Caco-2 (cell line): ENCODE results near the gene TXNRD2. TPM values are rescaled to one million over a fixed set of nuclear protein-coding genes. Genes with fewer than 3 reads are reported as not detected.

Experiments used
- BruUV-seq: library from RNA; stranded (reverse); fragments of 400-500 nt; replicated peaks from 2 replicates; lab custom pipeline; 2021; lab: Mats Ljungman, UMichigan
- CTCF ChIA-PET: fragments of 300-600 bp; sonication (Branson Sonifier 250); formaldehyde crosslinking; loops from one replicate; lab custom pipeline; 2022; ENCODE audit warnings: antibody characterized with exemption; lab: Charles Lee
- POLR2A ChIA-PET: fragments of 300-600 bp; sonication (Branson Sonifier 250); formaldehyde crosslinking; loops from one replicate; lab custom pipeline; 2022; ENCODE audit warnings: antibody characterized with exemption; lab: Charles Lee
- DNase-seq, 2 experiments: peaks; one replicate each; pipeline versions ENCODE4 v3.0.0 to v3.0.0-alpha.2; 2020 to 2022
- H3K27me3 ChIP-seq: replicated peaks from 2 replicates; pipeline ENCODE4 v1.6.0; 2011; ENCODE audit warnings: low read length; ENCODE audit not compliant: control insufficient read depth, insufficient read depth
- H3K36me3 ChIP-seq: 2 replicates; pipeline ENCODE4 v1.5.1; 2011; ENCODE audit warnings: low read length; ENCODE audit not compliant: control insufficient read depth, insufficient read depth
- H3K4me1 ChIP-seq: fragments of 250-450 bp; sonication (Bioruptor Pico); 2 replicates; pipeline ENCODE4 v1.5.1; 2020; ENCODE audit warnings: mild to moderate bottlenecking
- H3K4me3 ChIP-seq: 2 replicates; pipeline ENCODE4 v1.5.1; 2011; ENCODE audit warnings: low read depth, mild to moderate bottlenecking, control low read depth, low read length
- H3K9me3 ChIP-seq: fragments of 250-450 bp; sonication (Bioruptor Pico); 2 replicates; pipeline ENCODE4 v1.5.1; 2020; ENCODE audit warnings: mild to moderate bottlenecking, moderate library complexity
- H3K27ac Mint-ChIP-seq: one replicate; pipeline ENCODE4 v1.8.0; 2022; ENCODE audit warnings: mixed read lengths; ENCODE audit not compliant: unreplicated experiment
- H3K27me3 Mint-ChIP-seq: one replicate; pipeline ENCODE4 v1.8.0; 2022; ENCODE audit warnings: mixed read lengths; ENCODE audit not compliant: insufficient read depth, unreplicated experiment
- H3K36me3 Mint-ChIP-seq: one replicate; pipeline ENCODE4 v1.8.0; 2022; ENCODE audit warnings: mild to moderate bottlenecking, mixed read lengths; ENCODE audit not compliant: insufficient read depth, unreplicated experiment
- H3K4me1 Mint-ChIP-seq: one replicate; pipeline ENCODE4 v1.8.0; 2022; ENCODE audit warnings: low read depth, mixed read lengths; ENCODE audit not compliant: unreplicated experiment
- H3K4me3 Mint-ChIP-seq: one replicate; pipeline ENCODE4 v1.8.0; 2022; ENCODE audit warnings: mild to moderate bottlenecking, moderate library complexity, mixed read lengths; ENCODE audit not compliant: unreplicated experiment
- H3K9me3 Mint-ChIP-seq: one replicate; pipeline ENCODE4 v1.8.0; 2022; ENCODE audit warnings: mixed read lengths; ENCODE audit not compliant: unreplicated experiment
- CTCF ChIP-seq, 2 experiments: fragments of 200-600 bp in 1 of 2; IDR thresholded peaks; 1 replicate in 1 of 2; 2 replicates in 1 of 2; pipeline versions ENCODE4 v1.5.1 to v1.8.0; 2011 to 2022; ENCODE audit warnings: antibody characterized with exemption in 1 of 2, control low read depth in 1 of 2, inconsistent platforms in 1 of 2, low read depth in 1 of 2, low read length in 1 of 2, mild to moderate bottlenecking in 1 of 2, moderate library complexity in 1 of 2; ENCODE audit not compliant: insufficient read depth in 1 of 2, severe bottlenecking in 1 of 2, unreplicated experiment in 1 of 2
- intact Hi-C: fragments of 100-400 bp; cut with micrococcal nuclease; formaldehyde crosslinking; loops from one replicate; pipeline ENCODE4 v1.10.0; 2022; ENCODE audit not compliant: unreplicated experiment
- total RNA-seq: library from RNA; stranded (reverse); gene quantifications from 2 replicates; pipeline ENCODE4 v1.2.3, GENCODE V29; 2022

TXNRD2 gene
- total RNA-seq, 1 experiment from 2014 or later: 44.8 TPM

GRCh38 chr22:19975707-19976035 is 34.1 kb upstream of the TXNRD2 start:
- POLR2A ChIA-PET: no interaction called here
- intact Hi-C loops: no loop called here
- BruUV-seq: no TSS peak
- no peak for TF ChIP-seq CTCF (IDR thresholded peaks at IDR 0.05; ENCODE audit: insufficient read depth in 1 of 2, low read depth in 1 of 2, low read length in 1 of 2, severe bottlenecking in 1 of 2, unreplicated experiment in 1 of 2)
- CTCF ChIA-PET: no interaction called here
- DNase-seq: no peak
- Histone ChIP-seq H3K4me3 (no peak overlapping the region), H3K4me1 (peaks cover 5% of the 10 kb centered on the region; the same call in 1 of the 2 replicates), H3K27me3 (no peaks in the 10 kb centered on the region), H3K9me3 (no peaks in the 10 kb centered on the region), H3K36me3 (no peaks in the 10 kb centered on the region; the same call in 1 of the 2 replicates)
- H3K4me3 Mint-ChIP-seq: no peak overlapping the region
- H3K27ac Mint-ChIP-seq: no peak overlapping the region
- H3K9me3 Mint-ChIP-seq: no peaks in the 10 kb centered on the region
- peaks cover 5% of the 10 kb centered on the region for H3K4me1 Mint-ChIP-seq
- H3K27me3 Mint-ChIP-seq: no peaks in the 10 kb centered on the region
- peaks cover 19% of the 10 kb centered on the region for H3K36me3 Mint-ChIP-seq

- no peak for DNase-seq
- CTCF ChIA-PET: no interaction called here
- Histone ChIP-seq H3K4me3 (no peak overlapping the region), H3K4me1 (peaks cover 6% of the 10 kb centered on the region; the same call in 1 of the 2 replicates), H3K27me3 (no peaks in the 10 kb centered on the region), H3K9me3 (no peaks in the 10 kb centered on the region), H3K36me3 (no peaks in the 10 kb centered on the region; the same call in 1 of the 2 replicates)
- POLR2A ChIA-PET: no interaction called here
- H3K36me3 Mint-ChIP-seq: peaks cover 25% of the 10 kb centered on the region
- H3K4me3 Mint-ChIP-seq: no peak overlapping the region
- peak overlapping the region; percentile 58 for H3K27ac Mint-ChIP-seq
- H3K9me3 Mint-ChIP-seq: no peaks in the 10 kb centered on the region
- H3K4me1 Mint-ChIP-seq: peaks cover 7% of the 10 kb centered on the region
- TF ChIP-seq CTCF (IDR thresholded peaks at IDR 0.05; ENCODE audit: insufficient read depth in 1 of 2, low read depth in 1 of 2, low read length in 1 of 2, severe bottlenecking in 1 of 2, unreplicated experiment in 1 of 2): no peak
- intact Hi-C loops: no loop called here
- H3K27me3 Mint-ChIP-seq: no peaks in the 10 kb centered on the region
- no TSS peak for BruUV-seq
Measured at GRCh38 chr22:19974935-19975706, 33.5 kb upstream of the TXNRD2 start.

GRCh38 chr22:19974268-19974861 is 32.7 kb upstream of the TXNRD2 start:
- peak; percentile 43 to 60 for DNase-seq
- no peaks in the 10 kb centered on the region; the same call in 1 of the 2 replicates for H3K36me3 ChIP-seq
- H3K4me1 ChIP-seq: peaks cover 6% of the 10 kb centered on the region; the same call in 1 of the 2 replicates
- H3K27me3 ChIP-seq: no peaks in the 10 kb centered on the region
- ChIA-PET POLR2A (no interaction called here), CTCF (no interaction called here)
- Mint-ChIP-seq H3K27ac (peak overlapping the region; percentile 58), H3K4me1 (peaks cover 7% of the 10 kb centered on the region), H3K36me3 (peaks cover 27% of the 10 kb centered on the region), H3K27me3 (no peaks in the 10 kb centered on the region), H3K9me3 (no peaks in the 10 kb centered on the region), H3K4me3 (no peak overlapping the region)
- H3K4me3 ChIP-seq: no peak overlapping the region
- no peaks in the 10 kb centered on the region for H3K9me3 ChIP-seq
- intact Hi-C loops: no loop called here
- TF ChIP-seq CTCF (IDR thresholded peaks at IDR 0.05; ENCODE audit: insufficient read depth in 1 of 2, low read depth in 1 of 2, low read length in 1 of 2, severe bottlenecking in 1 of 2, unreplicated experiment in 1 of 2): no peak
- no TSS peak for BruUV-seq
